ENCODE data around the gene GGA1. TPM values are rescaled to one million over a fixed set of nuclear protein-coding genes. Genes with fewer than 3 reads are reported as not detected.
A peak's percentile ranks its signal among the peaks of the same experiment; 100 is the strongest.

The GGA1 gene
- total and polyA plus RNA-seq, 2 donors, result 29.3 to 45.4 TPM

DNA sequence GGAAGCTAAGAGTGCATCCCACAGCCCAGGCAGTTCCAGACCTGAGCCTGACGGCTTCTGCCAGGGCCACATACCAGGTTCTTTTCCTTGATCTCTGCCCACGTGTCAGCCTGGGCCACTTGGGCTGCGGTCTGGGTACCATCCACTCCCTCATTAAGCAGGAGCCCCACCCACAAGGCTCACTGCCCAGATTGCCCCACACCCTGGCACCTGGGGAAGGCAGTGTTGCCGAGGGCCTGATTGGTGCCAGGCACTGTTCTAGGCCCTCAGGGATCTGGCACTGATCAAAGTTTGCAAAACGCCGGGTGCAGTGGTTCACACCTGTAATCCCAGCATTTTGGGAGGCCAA lies 15.4 kb downstream of the GGA1 start:
- no peaks in the 10 kb centered on the region for H3K36me3 ChIP-seq (ENCODE audit: insufficient read depth)
- H3K4me3 ChIP-seq (ENCODE audit: low read depth, low read length), result no peak overlapping the region
- no peak overlapping the region for H3K27ac ChIP-seq (ENCODE audit: low read depth)
- H3K4me1 ChIP-seq (ENCODE audit: insufficient read depth), result no peaks in the 10 kb centered on the region
- no peak for DNase-seq (ENCODE audit: extremely low spot score)
- whole genome bisulfite sequencing, result 71% methylated on average over 6 of the region's 6 CpGs

DNA sequence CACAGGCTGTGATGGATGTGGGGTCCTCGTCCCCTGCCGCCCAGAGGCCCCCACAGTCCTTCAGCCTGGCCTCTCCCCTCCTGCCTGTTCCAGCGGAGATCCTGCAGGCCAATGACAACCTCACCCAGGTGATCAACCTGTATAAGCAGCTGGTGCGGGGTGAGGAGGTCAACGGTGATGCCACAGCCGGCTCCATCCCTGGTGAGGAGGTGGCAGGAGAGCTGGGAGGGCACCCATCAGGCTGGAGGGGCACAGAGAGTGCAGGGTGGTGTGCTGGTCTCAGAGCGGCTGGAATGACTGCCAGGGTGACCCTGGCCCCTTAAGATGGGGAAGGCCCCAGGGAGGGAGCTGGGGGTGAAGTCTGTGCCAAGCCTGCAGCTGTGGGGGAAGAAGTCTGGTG lies 16.2 kb downstream of the GGA1 start:
- no peak for DNase-seq (ENCODE audit: extremely low spot score)
- Histone ChIP-seq H3K36me3 (ENCODE audit: insufficient read depth) (no peaks in the 10 kb centered on the region), H3K4me3 (ENCODE audit: low read depth, low read length) (no peak overlapping the region), H3K4me1 (ENCODE audit: insufficient read depth) (no peaks in the 10 kb centered on the region), H3K27ac (ENCODE audit: low read depth) (no peak overlapping the region)
- WGBS, result 90% methylated on average over 7 of the region's 7 CpGs

DNA sequence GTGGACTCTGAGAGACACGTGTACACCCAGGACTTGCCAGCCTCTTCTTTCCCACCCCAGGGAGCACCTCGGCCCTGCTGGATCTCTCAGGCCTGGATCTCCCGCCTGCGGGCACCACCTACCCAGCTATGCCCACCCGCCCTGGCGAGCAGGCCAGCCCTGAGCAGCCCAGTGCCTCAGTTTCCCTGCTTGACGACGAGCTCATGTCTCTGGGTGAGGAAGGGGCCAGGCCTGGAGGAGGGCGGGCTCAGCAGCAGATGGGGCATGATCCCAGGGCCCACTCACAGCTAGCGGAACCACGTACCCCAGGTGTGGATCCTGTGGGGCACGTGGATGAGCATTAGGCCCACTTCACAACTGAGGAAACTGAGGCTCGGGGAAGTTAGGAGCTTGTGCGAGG lies 17.1 kb downstream of the GGA1 start:
- DNase-seq (ENCODE audit: extremely low spot score), result no peak
- Histone ChIP-seq H3K27ac (ENCODE audit: low read depth) (peak overlapping the region; percentile 55), H3K4me3 (ENCODE audit: low read depth, low read length) (no peak overlapping the region), H3K4me1 (ENCODE audit: insufficient read depth) (no peaks in the 10 kb centered on the region), H3K36me3 (ENCODE audit: insufficient read depth) (no peaks in the 10 kb centered on the region)
- 80% methylated on average over 14 of the region's 14 CpGs for WGBS

DNA sequence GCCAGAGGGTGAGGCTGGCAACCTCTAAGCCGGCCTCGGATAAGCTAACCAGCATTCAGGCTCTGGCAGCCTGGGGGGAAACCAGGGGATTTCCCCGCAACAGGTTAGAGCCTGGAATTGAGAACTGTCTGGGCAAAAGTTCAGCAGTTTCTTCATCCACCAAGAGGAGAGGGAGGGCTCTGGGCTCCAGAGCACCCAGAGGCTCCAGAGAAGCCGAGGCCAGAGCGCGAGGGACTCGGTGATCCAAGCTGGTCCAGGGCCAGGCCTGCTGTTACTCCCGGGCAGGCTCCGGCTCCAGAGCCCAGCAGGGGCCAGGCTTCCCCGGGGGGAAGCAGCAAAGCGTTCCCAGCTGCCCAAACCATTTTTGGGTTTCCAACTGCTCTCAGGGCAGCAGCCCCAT lies 17.5 kb downstream of the GGA1 start:
- 29% methylated on average over 11 of the region's 11 CpGs for WGBS
- no peak for DNase-seq (ENCODE audit: extremely low spot score)
- no peaks in the 10 kb centered on the region for H3K36me3 ChIP-seq (ENCODE audit: insufficient read depth)
- no peaks in the 10 kb centered on the region for H3K4me1 ChIP-seq (ENCODE audit: insufficient read depth)
- H3K27ac ChIP-seq (ENCODE audit: low read depth), result peak overlapping the region; percentile 68
- H3K4me3 ChIP-seq (ENCODE audit: low read depth, low read length), result no peak overlapping the region

DNA sequence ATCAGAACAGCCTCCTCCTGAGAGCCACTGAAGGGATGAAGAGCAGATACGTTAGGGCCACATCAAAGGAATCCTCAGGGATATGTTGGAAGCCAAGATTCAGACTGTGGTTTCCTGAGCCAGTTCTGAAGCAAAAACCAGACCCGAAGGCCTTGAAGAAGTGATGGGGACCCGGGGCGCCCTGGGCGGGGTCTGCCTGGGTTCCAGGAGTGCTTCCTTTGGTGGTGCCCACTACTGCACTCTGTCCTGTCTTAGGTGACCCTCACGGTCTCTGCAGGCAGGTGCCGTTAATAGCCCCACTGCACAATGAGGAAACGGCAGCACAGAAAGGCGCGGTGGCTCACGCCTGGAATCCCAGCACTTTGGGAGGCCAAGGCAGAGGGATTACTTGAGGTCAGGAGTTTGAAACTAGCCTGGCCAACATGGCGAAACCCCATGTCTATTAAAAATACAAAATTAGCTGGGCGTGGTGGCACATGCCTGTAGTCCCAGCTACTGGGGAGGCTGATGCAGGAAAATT lies 18.0 kb downstream of the GGA1 start:
- 59% methylated on average over 13 of the region's 13 CpGs for WGBS
- Histone ChIP-seq H3K36me3 (ENCODE audit: insufficient read depth) (no peaks in the 10 kb centered on the region), H3K4me3 (ENCODE audit: low read depth, low read length) (no peak overlapping the region), H3K27ac (ENCODE audit: low read depth) (peak overlapping the region; percentile 68), H3K4me1 (ENCODE audit: insufficient read depth) (no peaks in the 10 kb centered on the region)
- DNase-seq (ENCODE audit: extremely low spot score), result no peak

DNA sequence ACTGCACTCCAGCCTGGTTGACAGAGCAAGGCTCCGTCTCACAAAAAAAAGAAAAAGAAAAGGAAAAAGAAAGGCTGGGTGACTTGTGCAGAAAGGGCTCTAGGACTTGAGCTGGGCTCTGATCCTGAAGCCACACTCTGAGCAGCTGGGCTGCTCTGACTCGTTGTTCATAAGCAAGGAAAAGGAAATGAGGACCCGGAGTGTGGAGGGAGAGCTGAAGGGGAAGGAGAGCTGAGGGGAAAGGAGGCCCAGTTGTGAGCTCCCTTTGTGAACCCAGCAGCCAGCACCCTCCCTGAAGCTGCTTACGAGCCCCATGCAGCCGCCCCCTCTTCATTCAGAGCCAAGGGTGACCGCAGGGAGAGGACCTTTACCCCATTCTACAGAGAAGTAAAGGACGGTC lies 18.5 kb downstream of the GGA1 start:
- Histone ChIP-seq H3K36me3 (ENCODE audit: insufficient read depth) (no peaks in the 10 kb centered on the region), H3K27ac (ENCODE audit: low read depth) (no peak overlapping the region), H3K4me1 (ENCODE audit: insufficient read depth) (no peaks in the 10 kb centered on the region), H3K4me3 (ENCODE audit: low read depth, low read length) (no peak overlapping the region)
- DNase-seq (ENCODE audit: extremely low spot score), result no peak
- 55% methylated on average over 7 of the region's 7 CpGs for WGBS

DNA sequence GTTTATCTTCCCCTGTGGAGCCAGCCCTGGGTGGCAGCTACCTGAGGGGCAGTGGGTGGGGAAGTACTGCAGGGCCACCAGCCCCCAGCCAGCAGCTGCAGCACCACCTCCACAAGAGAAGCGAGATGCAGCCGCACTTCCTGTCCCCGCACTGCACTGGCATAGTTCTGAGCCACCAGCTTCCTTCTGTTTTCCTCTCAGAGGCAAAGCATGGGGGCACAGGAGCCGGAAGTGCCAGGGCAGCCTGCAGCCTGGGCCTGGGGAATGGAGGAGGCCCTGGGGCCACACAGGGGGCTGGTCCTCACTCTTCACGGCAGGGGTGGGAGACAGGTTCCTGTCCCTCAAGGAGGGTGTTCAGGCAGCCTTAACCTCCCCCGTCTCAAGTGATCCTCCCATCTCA lies 18.9 kb downstream of the GGA1 start:
- no peak overlapping the region for H3K4me3 ChIP-seq (ENCODE audit: low read depth, low read length)
- H3K4me1 ChIP-seq (ENCODE audit: insufficient read depth), result no peaks in the 10 kb centered on the region
- no peaks in the 10 kb centered on the region for H3K36me3 ChIP-seq (ENCODE audit: insufficient read depth)
- 72% methylated on average over 6 of the region's 6 CpGs for WGBS
- DNase-seq (ENCODE audit: extremely low spot score), result no peak
- H3K27ac ChIP-seq (ENCODE audit: low read depth), result no peak overlapping the region

DNA sequence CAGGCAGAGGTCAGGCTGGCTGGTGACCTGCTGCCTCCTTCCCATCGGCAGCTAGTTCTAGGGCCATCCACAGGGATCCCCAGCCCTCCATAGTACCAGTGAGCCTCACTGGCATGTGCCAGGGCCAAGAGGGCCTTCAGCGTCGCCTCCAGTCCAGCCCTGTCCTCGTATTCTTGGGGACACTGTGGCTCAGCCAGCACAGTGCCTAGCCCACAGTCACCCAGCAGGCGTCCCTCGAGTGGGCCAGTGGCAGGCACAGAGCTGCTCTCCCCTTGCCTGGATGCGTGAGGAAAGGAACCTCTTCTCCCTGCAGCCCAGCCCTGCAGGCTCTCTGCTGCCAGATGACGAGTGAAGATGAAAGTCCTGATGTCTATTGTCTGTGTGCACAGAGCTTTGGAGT lies 20.2 kb downstream of the GGA1 start:
- H3K4me3 ChIP-seq (ENCODE audit: low read depth, low read length), result no peak overlapping the region
- no peaks in the 10 kb centered on the region for H3K4me1 ChIP-seq (ENCODE audit: insufficient read depth)
- no peak for DNase-seq (ENCODE audit: extremely low spot score)
- 85% methylated on average over 8 of the region's 8 CpGs for WGBS
- no peak overlapping the region for H3K27ac ChIP-seq (ENCODE audit: low read depth)
- no peaks in the 10 kb centered on the region for H3K36me3 ChIP-seq (ENCODE audit: insufficient read depth)

DNA sequence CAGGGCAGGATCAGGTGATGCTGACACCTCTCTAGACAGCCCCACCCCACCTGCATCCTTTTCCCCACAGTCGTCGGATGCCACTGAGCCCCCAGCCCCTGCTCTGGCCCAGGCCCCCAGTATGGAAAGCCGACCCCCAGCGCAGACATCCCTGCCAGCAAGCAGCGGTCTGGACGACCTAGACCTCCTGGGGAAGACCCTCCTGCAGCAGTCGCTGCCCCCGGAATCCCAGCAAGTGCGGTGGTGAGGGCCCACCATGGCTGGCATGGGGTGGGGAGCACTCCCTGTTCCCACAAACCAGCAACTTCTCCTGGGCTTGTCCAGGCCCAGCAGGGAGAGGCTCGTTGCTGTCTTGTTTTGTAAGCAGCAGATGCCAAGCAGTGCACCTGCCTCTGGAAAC lies 21.3 kb downstream of the GGA1 start:
- no peak for DNase-seq (ENCODE audit: extremely low spot score)
- Histone ChIP-seq H3K4me1 (ENCODE audit: insufficient read depth) (no peaks in the 10 kb centered on the region), H3K36me3 (ENCODE audit: insufficient read depth) (no peaks in the 10 kb centered on the region), H3K27ac (ENCODE audit: low read depth) (no peak overlapping the region), H3K4me3 (ENCODE audit: low read depth, low read length) (no peak overlapping the region)
- 86% methylated on average over 10 of the region's 10 CpGs for WGBS

DNA sequence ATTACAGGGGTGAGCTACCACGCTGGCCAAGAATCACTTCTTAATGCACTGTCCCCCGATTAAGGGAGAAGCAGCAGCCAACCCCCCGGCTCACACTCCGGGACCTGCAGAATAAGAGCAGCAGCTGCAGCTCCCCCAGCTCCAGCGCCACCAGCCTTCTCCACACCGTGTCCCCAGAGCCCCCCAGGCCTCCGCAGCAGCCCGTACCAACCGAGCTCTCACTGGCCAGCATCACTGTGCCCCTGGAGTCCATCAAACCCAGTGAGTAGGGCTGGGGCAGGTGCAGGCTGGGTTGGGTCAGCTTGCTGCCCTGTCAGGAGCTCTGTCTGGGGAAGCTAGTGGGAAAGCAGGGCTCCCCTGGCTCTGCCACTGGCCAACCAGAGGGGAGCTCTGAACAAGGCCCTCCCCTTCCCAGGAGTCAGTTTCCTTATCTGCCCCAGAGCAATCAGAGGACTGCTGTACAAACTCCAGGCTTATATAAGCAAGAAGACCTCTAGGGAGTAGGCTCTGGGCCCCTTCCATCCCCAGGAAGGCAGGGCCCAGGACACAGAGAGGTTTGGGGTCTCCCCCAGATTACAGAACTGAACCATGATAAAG lies 22.3 kb downstream of the GGA1 start:
- DNase-seq (ENCODE audit: extremely low spot score), result no peak
- no peak overlapping the region for H3K27ac ChIP-seq (ENCODE audit: low read depth)
- no peaks in the 10 kb centered on the region for H3K4me1 ChIP-seq (ENCODE audit: insufficient read depth)
- H3K36me3 ChIP-seq (ENCODE audit: insufficient read depth), result no peaks in the 10 kb centered on the region
- 94% methylated on average over 9 of the region's 9 CpGs for WGBS
- no peak overlapping the region for H3K4me3 ChIP-seq (ENCODE audit: low read depth, low read length)

DNA sequence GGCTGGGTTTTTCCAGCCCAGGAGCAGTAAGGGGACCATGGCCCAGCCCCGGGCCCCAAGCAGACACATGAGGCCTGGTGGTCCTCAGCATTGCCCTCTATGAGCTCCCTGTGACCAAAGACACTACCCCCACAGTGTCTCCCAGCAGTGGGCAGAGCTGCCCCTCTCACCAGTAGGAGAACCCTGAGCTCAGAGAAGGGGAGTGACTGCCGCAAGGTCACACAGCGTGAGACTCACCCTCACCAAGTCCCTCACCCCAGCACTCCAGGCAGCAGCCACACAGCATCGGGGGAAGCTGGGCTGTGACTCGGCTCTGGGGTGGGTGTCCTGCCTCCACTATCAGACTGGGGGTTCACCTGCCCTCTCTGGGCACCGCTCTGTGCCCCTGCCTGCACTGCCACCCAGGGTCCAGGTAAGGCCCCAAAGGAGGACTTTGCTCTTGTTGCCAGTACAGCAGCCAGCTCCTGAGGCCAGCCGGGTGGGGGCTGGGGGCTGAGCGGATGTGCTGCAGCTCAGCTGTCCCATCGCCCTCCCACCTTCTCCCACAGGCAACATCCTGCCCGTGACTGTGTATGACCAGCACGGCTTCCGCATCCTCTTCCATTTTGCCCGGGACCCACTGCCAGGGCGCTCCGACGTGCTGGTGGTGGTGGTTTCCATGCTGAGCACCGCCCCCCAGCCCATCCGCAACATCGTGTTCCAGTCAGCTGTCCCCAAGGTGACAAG lies 23.0 kb downstream of the GGA1 start:
- WGBS, result 87% methylated on average over 19 of the region's 19 CpGs
- H3K4me3 ChIP-seq (ENCODE audit: low read depth, low read length), result no peak overlapping the region
- DNase-seq (ENCODE audit: extremely low spot score), result no peak
- H3K27ac ChIP-seq (ENCODE audit: low read depth), result no peak overlapping the region
- no peaks in the 10 kb centered on the region for H3K36me3 ChIP-seq (ENCODE audit: insufficient read depth)
- no peaks in the 10 kb centered on the region for H3K4me1 ChIP-seq (ENCODE audit: insufficient read depth)

DNA sequence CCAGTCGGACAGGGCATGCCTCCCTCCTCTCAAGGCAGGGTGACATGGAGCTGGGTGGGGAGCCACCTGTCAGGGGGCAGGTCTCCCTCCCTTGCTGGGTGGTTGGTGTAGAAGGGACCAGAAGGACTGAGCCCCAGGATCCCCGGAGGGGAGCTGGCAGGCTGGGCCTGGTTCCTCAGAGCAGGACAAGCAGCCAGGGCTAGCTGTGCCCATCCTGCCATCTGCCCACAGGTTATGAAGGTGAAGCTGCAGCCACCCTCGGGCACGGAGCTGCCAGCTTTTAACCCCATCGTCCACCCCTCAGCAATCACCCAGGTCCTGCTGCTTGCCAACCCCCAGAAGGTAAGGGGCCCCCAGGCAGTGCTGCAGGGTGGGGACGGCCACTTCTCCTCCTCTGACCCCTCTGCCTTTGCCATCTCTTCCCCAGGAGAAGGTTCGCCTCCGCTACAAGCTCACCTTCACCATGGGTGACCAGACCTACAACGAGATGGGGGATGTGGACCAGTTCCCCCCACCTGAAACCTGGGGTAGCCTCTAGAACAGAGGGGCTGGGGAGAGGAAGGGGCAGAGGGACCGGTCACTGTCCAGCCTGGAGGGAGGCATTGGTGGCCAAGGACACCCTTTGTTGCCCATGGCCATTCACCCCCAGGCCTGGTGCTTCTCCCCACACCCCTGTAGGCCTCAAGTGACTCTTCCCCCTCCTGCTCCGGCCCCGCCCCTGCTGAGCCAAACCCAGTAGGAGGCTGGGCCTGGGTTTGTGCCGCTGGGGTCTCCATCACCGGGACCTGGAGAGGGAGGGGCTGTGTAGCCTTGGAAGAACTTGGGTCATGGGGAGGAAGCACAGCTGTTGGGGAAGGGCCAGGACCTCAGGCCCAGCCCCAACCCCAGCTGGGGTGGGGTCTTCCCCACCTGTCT lies 23.8 kb downstream of the GGA1 start:
- Histone ChIP-seq H3K4me1 (ENCODE audit: insufficient read depth) (no peaks in the 10 kb centered on the region), H3K36me3 (ENCODE audit: insufficient read depth) (no peaks in the 10 kb centered on the region), H3K27ac (ENCODE audit: low read depth) (peak overlapping the region; percentile 83), H3K4me3 (ENCODE audit: low read depth, low read length) (no peak overlapping the region)
- 79% methylated on average over 14 of the region's 14 CpGs for WGBS
- no peak for DNase-seq (ENCODE audit: extremely low spot score)

DNA sequence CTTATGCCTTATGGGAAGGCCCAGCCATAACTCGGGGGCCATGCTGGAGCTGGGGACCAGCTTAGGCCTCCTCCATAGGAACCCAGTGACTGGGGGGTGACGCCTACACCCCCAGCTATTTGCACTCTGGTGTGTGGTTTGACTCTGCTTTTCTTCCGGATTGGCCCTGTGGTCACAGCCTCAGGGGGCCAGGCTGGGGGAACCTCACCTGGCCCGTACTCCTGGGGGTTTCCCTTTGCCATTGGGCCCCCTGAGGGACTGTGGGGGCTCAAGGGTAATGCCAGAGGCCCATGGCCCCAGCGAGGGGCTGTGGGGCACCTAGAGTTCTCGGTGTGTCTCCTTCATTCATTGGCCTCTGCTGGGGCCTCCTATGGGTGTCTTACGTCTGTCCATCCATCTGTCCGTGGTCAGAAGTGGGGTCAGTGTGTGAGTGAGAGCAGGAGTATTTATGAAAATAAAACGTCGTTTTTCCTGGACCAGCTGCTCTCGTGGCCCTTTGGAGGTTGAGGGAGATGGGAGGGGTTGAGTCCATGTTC lies 24.5 kb downstream of the GGA1 start:
- Histone ChIP-seq H3K4me1 (ENCODE audit: insufficient read depth) (no peaks in the 10 kb centered on the region), H3K4me3 (ENCODE audit: low read depth, low read length) (no peak overlapping the region), H3K36me3 (ENCODE audit: insufficient read depth) (no peaks in the 10 kb centered on the region), H3K27ac (ENCODE audit: low read depth) (peak overlapping the region; percentile 83)
- WGBS, result 36% methylated on average over 11 of the region's 11 CpGs
- DNase-seq (ENCODE audit: extremely low spot score), result no peak
